Transverse colon (tissue), 4 donors: Measurements from ENCODE around the gene SCNN1A. TPM values are rescaled to one million over a fixed set of nuclear protein-coding genes. Genes with fewer than 3 reads are reported as not detected.
A peak's percentile ranks its signal among the peaks of the same experiment; 100 is the strongest.
"Not testable (repeated sequence)": the region's sequence is repeated elsewhere in the genome, so short reads cannot be mapped to it uniquely, and the experiment has no call there.

Source experiments
- DNase-seq: peaks from one replicate; pipeline ENCODE4 v3.0.0-alpha.2; 2019
- H3K27ac ChIP-seq, 4 donors: fragments of 200-600 bp; sonication (generic); 2 replicates each; pipeline ENCODE4 v1.5.1; 2016 to 2018; ENCODE audit warnings: inconsistent platforms in 4 of 4
- H3K27me3 ChIP-seq: fragments of 200-600 bp; sonication (generic); 2 replicates; pipeline ENCODE4 v1.5.1; 2017; ENCODE audit warnings: inconsistent platforms
- H3K36me3 ChIP-seq, 4 donors: fragments of 200-600 bp; sonication (generic); 2 replicates each; pipeline ENCODE4 v1.5.1; 2017 to 2019; ENCODE audit warnings: inconsistent platforms in 4 of 4
- H3K4me1 ChIP-seq, 4 donors: fragments of 200-600 bp; sonication (generic); 2 replicates each; pipeline ENCODE4 v1.5.1; 2017 to 2020; ENCODE audit warnings: inconsistent platforms in 4 of 4
- H3K4me3 ChIP-seq, 4 donors: fragments of 200-600 bp; sonication (generic); 1 replicate in 1 of 4; 2 replicates in 3 of 4; pipeline versions ENCODE4 v1.5.1 to v1.6.1; 2017 to 2019; ENCODE audit warnings: inconsistent platforms in 4 of 4
- H3K9me3 ChIP-seq, 2 donors: fragments of 200-600 bp; sonication (generic); 2 replicates each; pipeline ENCODE4 v1.5.1; 2017 to 2019; ENCODE audit warnings: inconsistent platforms in 2 of 2
- CTCF ChIP-seq, 5 experiments: fragments of 200-600 bp in 3 of 5; fragments of 450-650 bp in 2 of 5; sonication (generic) in 3 of 5; IDR thresholded peaks; 1 replicate in 2 of 5; 2 replicates in 3 of 5; pipeline ENCODE4 v1.5.1; 2016 to 2017; ENCODE audit warnings: antibody characterized with exemption in 5 of 5, inconsistent platforms in 3 of 5, mild to moderate bottlenecking in 2 of 5, moderate library complexity in 1 of 5
- EP300 ChIP-seq: sonication (generic); formaldehyde crosslinking; IDR thresholded peaks from one replicate; pipeline ENCODE4 v1.6.1; 2017; ENCODE audit warnings: antibody characterized with exemption, low read depth
- POLR2A ChIP-seq: fragments of 450-650 bp; IDR thresholded peaks from one replicate; pipeline ENCODE4 v1.6.1; 2016; ENCODE audit warnings: antibody characterized with exemption, mild to moderate bottlenecking, moderate library complexity
- POLR2AphosphoS5 ChIP-seq, 3 donors: sonication (generic); formaldehyde crosslinking; IDR thresholded peaks; one replicate each; pipeline ENCODE4 v1.6.1; 2016; ENCODE audit warnings: antibody characterized with exemption in 3 of 3
- WGBS, 2 donors: methylation state at CpG; one replicate each; pipeline ENCODE4 v1.1.5; 2018; ENCODE audit warnings: low coverage in 1 of 2; 5-methylcytosine and 5-hydroxymethylcytosine counted together
- in situ Hi-C, 4 donors: fragments of 200-750 bp; cut with MboI; loops; one replicate each; pipeline versions ENCODE4 v1.15.0 to v1.15.1; 2017; ENCODE audit warnings: low sequenced_read_pairs in 3 of 4, low pct_ligation_motif_present in 1 of 4, low pct_unique_long_range_greater_than_20kb in 1 of 4
- intact Hi-C: fragments of 100-400 bp; cut with DNase I; formaldehyde crosslinking; loops from one replicate; pipeline ENCODE4 v1.15.1; 2023; ENCODE audit warnings: low total_unique reads
- total RNA-seq, 4 donors: library from RNA; depleted of rRNA; stranded (reverse); fragments of >200 nt; gene quantifications; one replicate each; pipeline ENCODE4 v1.1.0, GENCODE V29; 2016

The SCNN1A gene
- total RNA-seq, 4 donors from 2014 or later: 151 to 757 (median 502) TPM

GRCh38 chr12:6340745-6341416 lies 34.5 kb downstream of the SCNN1A start:
- Histone ChIP-seq H3K36me3 (no peaks in the 10 kb centered on the region), H3K4me3 (peak overlapping the region; percentile 66 to 84 (median 70)), H3K9me3 (no peaks in the 10 kb centered on the region), H3K27me3 (no peaks in the 10 kb centered on the region), H3K4me1 (peaks cover 24 to 68% (median 62%) of the 10 kb centered on the region in 4 donors), H3K27ac (peak overlapping the region; percentile 94 to 99 (median 98))
- TF ChIP-seq CTCF (IDR thresholded peaks at IDR 0.05) (no peak), POLR2AphosphoS5 (IDR thresholded peaks at IDR 0.05) (no peak), EP300 (no peak), POLR2A (no peak)
- intact Hi-C loops (no loop called here), in situ Hi-C loops (loop anchor here in 2 of 4 donors (25.0 kb wide), 2 partner anchors 121 to 196 kb away; partner anchors contain the start of genes TAPBPL (in 2 of the 2), VAMP1 (in 2 of the 2) and GAPDH (in 1 of the 2))
- 0 to 4% methylated on average over 6 to 14 of the region's 15 CpGs for WGBS, 2 donors
- no peak for DNase-seq

GRCh38 chr12:6340032-6340638 lies 35.2 kb downstream of the SCNN1A start:
- peak; percentile 64 for DNase-seq
- Histone ChIP-seq H3K36me3 (no peaks in the 10 kb centered on the region), H3K27me3 (no peaks in the 10 kb centered on the region), H3K4me1 (peaks cover 25 to 71% (median 64%) of the 10 kb centered on the region in 4 donors), H3K27ac (peak overlapping the region; percentile 94 to 99 (median 98)), H3K9me3 (no peaks in the 10 kb centered on the region), H3K4me3 (peak overlapping the region; percentile 66 to 84 (median 70))
- 0 to 3% methylated on average over 7 to 9 of the region's 9 CpGs for WGBS, 2 donors
- peak; percentile 62 for TF ChIP-seq EP300
- TF ChIP-seq POLR2AphosphoS5 (IDR thresholded peaks at IDR 0.05): peak; percentile 36 to 91 (median 90)
- peak; percentile 89 for TF ChIP-seq POLR2A
- no peak for TF ChIP-seq CTCF (IDR thresholded peaks at IDR 0.05)
- intact Hi-C loops (no loop called here), in situ Hi-C loops (loop anchor here in 2 of 4 donors (25.0 kb wide), 2 partner anchors 122 to 197 kb away; partner anchors contain the start of genes TAPBPL (in 2 of the 2), VAMP1 (in 2 of the 2) and GAPDH (in 1 of the 2))

GRCh38 chr12:6338955-6339354 lies 36.4 kb downstream of the SCNN1A start:
- in situ Hi-C loops: loop anchor here in 3 of 4 donors (10.0 to 25.0 kb wide), 3 partner anchors 116 to 198 kb away; partner anchors contain the start of genes TAPBPL (in 3 of the 3), VAMP1 (in 2 of the 3) and GAPDH (in 1 of the 3)
- Histone ChIP-seq H3K27ac (peak overlapping the region; percentile 94 to 99 (median 98)), H3K9me3 (no peaks in the 10 kb centered on the region), H3K4me1 (peaks cover 36 to 81% (median 76%) of the 10 kb centered on the region in 4 donors), H3K27me3 (no peaks in the 10 kb centered on the region), H3K36me3 (peaks cover 0 to 2% (median under 1%) of the 10 kb centered on the region in 4 donors), H3K4me3 (peak overlapping the region; percentile 66 to 84 (median 70))
- 37 to 38% methylated on average over 3 of the region's 3 CpGs for whole genome bisulfite sequencing, 2 donors
- intact Hi-C loops: loop anchor here (5.0 to 10.0 kb wide), 2 partner anchors 43 to 216 kb away; partner anchors contain the start of genes IFFO1 and LTBR
- DNase-seq: no peak
- no peak for TF ChIP-seq EP300
- TF ChIP-seq CTCF (IDR thresholded peaks at IDR 0.05): no peak
- no peak for TF ChIP-seq POLR2A
- no peak for TF ChIP-seq POLR2AphosphoS5 (IDR thresholded peaks at IDR 0.05)

- not testable (repeated sequence) for DNase-seq, H3K9me3 ChIP-seq, H3K36me3 ChIP-seq, H3K27me3 ChIP-seq
- peaks cover 40 to 81% (median 76%) of the 10 kb centered on the region in 4 donors for H3K4me1 ChIP-seq
- 42 to 44% methylated on average over 6 to 8 of the region's 8 CpGs for WGBS, 2 donors
- intact Hi-C loops (loop anchor here (5.0 to 10.0 kb wide), 2 partner anchors 44 to 216 kb away; partner anchors contain the start of genes IFFO1 and LTBR), in situ Hi-C loops (loop anchor here in 3 of 4 donors (10.0 to 25.0 kb wide), 3 partner anchors 116 to 199 kb away; partner anchors contain the start of genes TAPBPL (in 3 of the 3), VAMP1 (in 2 of the 3) and GAPDH (in 1 of the 3))
- H3K4me3 ChIP-seq: peak overlapping the region in 2 of 4 donors; percentile 68 to 84
- peak overlapping the region; percentile 94 to 99 (median 98) for H3K27ac ChIP-seq
Observed at GRCh38 chr12:6338536-6338935, 36.8 kb downstream of the SCNN1A start.
